OCI-LY3 (cell line): ENCODE data around the gene FLVCR1.

ENCODE experiments used
- EZH2phosphoT487 ChIP-seq: fragments of 200-600 bp; shearing (Covaris generic); IDR thresholded peaks from 2 replicates; pipeline ENCODE4 v1.6.1; 2018; ENCODE audit warnings: antibody characterized with exemption, mixed run types, low read depth
- TF ChIP-seq, protein P1 (sequence below): fragments of 200-600, 300-600 bp; sonication (generic); IDR thresholded peaks from 2 replicates; pipeline ENCODE4 v1.5.1; 2014; ENCODE audit warnings: antibody characterized with exemption, low read length, low read depth

DNA sequence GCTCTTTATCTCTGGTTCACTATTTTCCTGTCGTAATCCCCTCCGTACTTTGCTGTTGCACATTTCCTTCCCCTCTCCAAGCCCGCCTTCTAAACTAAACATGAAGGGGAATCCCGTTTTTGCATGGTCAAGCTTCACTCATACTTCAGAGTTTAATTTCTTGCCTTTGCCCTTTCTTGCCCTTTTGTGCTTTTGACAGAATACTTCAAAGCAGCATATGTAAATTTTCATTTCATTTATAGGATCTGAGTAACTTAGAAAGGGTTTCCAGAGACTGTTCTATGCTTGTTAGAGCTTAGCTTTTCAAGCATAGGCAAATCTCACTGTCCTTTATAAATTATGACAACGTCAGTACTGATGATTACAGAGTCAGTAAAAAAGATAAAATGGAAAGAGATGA is 38.3 kb upstream of the FLVCR1 start:
- TF ChIP-seq, protein P1, sequence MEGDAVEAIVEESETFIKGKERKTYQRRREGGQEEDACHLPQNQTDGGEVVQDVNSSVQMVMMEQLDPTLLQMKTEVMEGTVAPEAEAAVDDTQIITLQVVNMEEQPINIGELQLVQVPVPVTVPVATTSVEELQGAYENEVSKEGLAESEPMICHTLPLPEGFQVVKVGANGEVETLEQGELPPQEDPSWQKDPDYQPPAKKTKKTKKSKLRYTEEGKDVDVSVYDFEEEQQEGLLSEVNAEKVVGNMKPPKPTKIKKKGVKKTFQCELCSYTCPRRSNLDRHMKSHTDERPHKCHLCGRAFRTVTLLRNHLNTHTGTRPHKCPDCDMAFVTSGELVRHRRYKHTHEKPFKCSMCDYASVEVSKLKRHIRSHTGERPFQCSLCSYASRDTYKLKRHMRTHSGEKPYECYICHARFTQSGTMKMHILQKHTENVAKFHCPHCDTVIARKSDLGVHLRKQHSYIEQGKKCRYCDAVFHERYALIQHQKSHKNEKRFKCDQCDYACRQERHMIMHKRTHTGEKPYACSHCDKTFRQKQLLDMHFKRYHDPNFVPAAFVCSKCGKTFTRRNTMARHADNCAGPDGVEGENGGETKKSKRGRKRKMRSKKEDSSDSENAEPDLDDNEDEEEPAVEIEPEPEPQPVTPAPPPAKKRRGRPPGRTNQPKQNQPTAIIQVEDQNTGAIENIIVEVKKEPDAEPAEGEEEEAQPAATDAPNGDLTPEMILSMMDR, result no peak
- TF ChIP-seq EZH2phosphoT487, result no peak
